ENCODE results near the gene RNF141. TPM values are rescaled to one million over a fixed set of nuclear protein-coding genes. Genes with fewer than 3 reads are reported as not detected.

The RNF141 gene
- total and polyA plus RNA-seq, 10 of the 15 experiments (the other 5 are each of a cell fraction or from before 2014, with no cell fraction given): 7.6 to 36.8 (median 13.6) TPM

DNA sequence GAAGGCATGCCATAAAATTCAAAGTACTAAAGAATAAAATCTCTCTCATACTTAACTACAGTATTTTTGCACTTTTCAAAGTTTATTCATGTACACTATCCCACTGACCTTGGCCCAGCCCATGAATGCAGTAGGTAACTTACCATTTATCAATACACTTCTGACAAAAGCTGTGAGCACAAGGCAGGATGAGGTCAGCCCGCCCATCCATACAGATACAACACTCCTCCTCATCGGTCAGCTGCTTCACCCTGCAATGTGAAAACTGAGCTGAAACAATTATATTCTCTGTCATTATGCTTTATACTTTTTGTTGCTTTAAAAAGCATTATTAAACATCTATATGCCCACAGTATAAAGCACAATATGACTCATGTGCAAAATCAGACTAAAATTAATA, 22.1 kb downstream of the RNF141 start:
- ChIA-PET SMC1A (ENCODE audit: uncharacterized antibody, unreplicated experiment) (interaction anchor here (0.8 to 1.3 kb wide), 3 partner anchors 14 to 137 kb away, joined by 3 to 4 read pairs (median 3); no protein-coding TSS in a partner anchor), POLR2A (no interaction called here), RAD21 (ENCODE audit: unreplicated experiment) (no interaction called here), CTCF (interaction anchor here (0.6 to 2.9 kb wide), 4 partner anchors 21 to 135 kb away, joined by 3 to 9 read pairs (median 4); partner anchors contain the start of gene RNF141)
- Histone ChIP-seq H2AFZ (ENCODE audit: control insufficient read depth, low read depth, low read length) (no peak overlapping the region), H3K36me3 (ENCODE audit: control insufficient read depth in 2 of 2, insufficient read depth in 2 of 2, low read length in 1 of 2) (no peaks in the 10 kb centered on the region), H3K9me3 (replicated peaks; ENCODE audit: control insufficient read depth, insufficient read depth, low read length) (no peaks in the 10 kb centered on the region), H3K9ac (ENCODE audit: control insufficient read depth, insufficient read depth, low read length) (no peak overlapping the region), H3K27ac (ENCODE audit: control insufficient read depth, insufficient read depth) (no peak overlapping the region), H3K79me2 (ENCODE audit: control insufficient read depth, insufficient read depth, low read length) (no peaks in the 10 kb centered on the region), H4K20me1 (ENCODE audit: control insufficient read depth, insufficient read depth) (no peaks in the 10 kb centered on the region), H3K4me3 (no peak overlapping the region), H3K27me3 (replicated peaks in 1 of 2; ENCODE audit: control insufficient read depth in 2 of 2, insufficient read depth in 2 of 2, low read length in 1 of 2) (no peaks in the 10 kb centered on the region), H3K4me1 (ENCODE audit: control insufficient read depth, insufficient read depth, low read length) (no peaks in the 10 kb centered on the region), H3K4me2 (ENCODE audit: control insufficient read depth, insufficient read depth) (no peak overlapping the region)
- no peak for DNase-seq (ENCODE audit: low read depth, low spot score)
- WGBS (ENCODE audit: insufficient coverage, insufficient replicate concordance, low lambda C conversion rate, missing lambda C conversion rate): 86% methylated on average over 2 of the region's 2 CpGs
- TF ChIP-seq IKZF1 (conservative IDR thresholded peaks at IDR 0.05): no peak
- TF ChIP-seq CEBPB (IDR thresholded peaks at IDR 0.05; ENCODE audit: borderline replicate concordance in 1 of 2, low read depth in 2 of 2, low read length in 2 of 2): no peak
- TF ChIP-seq SMC3 (IDR thresholded peaks at IDR 0.05; ENCODE audit: borderline replicate concordance, low read length): no peak
- TF ChIP-seq ZNF217 (IDR thresholded peaks at IDR 0.05): no peak
- TF ChIP-seq EP300 (IDR thresholded peaks at IDR 0.05; ENCODE audit: borderline replicate concordance in 1 of 2, control insufficient read depth in 1 of 2, low read depth in 2 of 2, low read length in 2 of 2): no peak
- no peak for TF ChIP-seq MEF2B (IDR thresholded peaks at IDR 0.05; ENCODE audit: partially characterized antibody, poor library complexity, severe bottlenecking)
- TF ChIP-seq, protein P1, sequence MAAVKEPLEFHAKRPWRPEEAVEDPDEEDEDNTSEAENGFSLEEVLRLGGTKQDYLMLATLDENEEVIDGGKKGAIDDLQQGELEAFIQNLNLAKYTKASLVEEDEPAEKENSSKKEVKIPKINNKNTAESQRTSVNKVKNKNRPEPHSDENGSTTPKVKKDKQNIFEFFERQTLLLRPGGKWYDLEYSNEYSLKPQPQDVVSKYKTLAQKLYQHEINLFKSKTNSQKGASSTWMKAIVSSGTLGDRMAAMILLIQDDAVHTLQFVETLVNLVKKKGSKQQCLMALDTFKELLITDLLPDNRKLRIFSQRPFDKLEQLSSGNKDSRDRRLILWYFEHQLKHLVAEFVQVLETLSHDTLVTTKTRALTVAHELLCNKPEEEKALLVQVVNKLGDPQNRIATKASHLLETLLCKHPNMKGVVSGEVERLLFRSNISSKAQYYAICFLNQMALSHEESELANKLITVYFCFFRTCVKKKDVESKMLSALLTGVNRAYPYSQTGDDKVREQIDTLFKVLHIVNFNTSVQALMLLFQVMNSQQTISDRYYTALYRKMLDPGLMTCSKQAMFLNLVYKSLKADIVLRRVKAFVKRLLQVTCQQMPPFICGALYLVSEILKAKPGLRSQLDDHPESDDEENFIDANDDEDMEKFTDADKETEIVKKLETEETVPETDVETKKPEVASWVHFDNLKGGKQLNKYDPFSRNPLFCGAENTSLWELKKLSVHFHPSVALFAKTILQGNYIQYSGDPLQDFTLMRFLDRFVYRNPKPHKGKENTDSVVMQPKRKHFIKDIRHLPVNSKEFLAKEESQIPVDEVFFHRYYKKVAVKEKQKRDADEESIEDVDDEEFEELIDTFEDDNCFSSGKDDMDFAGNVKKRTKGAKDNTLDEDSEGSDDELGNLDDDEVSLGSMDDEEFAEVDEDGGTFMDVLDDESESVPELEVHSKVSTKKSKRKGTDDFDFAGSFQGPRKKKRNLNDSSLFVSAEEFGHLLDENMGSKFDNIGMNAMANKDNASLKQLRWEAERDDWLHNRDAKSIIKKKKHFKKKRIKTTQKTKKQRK (IDR thresholded peaks at IDR 0.05; ENCODE audit: low read depth, low read length): no peak
- no peak for TF ChIP-seq YBX1 (IDR thresholded peaks at IDR 0.05)
- no peak for ATAC-seq
- no peak for FAIRE-seq
- in situ Hi-C loops (cut with MboI) (no loop called here), intact Hi-C loops (cut with micrococcal nuclease; ENCODE audit: unreplicated experiment) (no loop called here)
- BruUV-seq (replicated peaks): no TSS peak

Measured in GM12878 (cell line).